CD4-positive, alpha-beta T cell treated with Interleukin-4 for 1 hour (primary cell): ENCODE measurements around the gene SPEG.

Source experiments
- DNase-seq, 2 donors: peaks; one replicate each; pipeline ENCODE4 v3.0.0-alpha.2; 2020 to 2022

SPEG gene

DNA sequence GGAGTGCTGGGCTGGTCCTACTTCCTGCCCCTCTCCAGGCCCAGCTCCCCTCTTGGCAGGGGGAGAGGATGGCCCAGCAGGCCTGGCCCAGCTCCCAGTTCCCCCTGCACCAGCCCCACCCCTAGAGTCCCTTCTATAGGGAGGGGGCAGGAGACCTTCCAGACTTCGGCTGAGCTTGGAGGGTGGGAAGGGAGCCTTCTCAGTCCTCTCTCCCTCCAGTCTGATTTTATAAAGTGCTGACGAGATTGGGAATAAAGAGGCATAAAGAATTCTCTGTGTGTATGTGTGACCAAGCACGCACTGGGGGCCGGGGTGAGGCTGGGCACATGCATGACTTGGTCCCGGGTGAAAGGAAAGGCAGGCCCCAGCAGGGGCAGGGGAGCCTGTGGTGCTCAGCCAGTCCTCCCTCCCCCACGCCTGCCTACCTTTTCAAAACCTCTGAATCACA, 103.9 kb downstream of the SPEG start:
- DNase-seq, result no peak

DNA sequence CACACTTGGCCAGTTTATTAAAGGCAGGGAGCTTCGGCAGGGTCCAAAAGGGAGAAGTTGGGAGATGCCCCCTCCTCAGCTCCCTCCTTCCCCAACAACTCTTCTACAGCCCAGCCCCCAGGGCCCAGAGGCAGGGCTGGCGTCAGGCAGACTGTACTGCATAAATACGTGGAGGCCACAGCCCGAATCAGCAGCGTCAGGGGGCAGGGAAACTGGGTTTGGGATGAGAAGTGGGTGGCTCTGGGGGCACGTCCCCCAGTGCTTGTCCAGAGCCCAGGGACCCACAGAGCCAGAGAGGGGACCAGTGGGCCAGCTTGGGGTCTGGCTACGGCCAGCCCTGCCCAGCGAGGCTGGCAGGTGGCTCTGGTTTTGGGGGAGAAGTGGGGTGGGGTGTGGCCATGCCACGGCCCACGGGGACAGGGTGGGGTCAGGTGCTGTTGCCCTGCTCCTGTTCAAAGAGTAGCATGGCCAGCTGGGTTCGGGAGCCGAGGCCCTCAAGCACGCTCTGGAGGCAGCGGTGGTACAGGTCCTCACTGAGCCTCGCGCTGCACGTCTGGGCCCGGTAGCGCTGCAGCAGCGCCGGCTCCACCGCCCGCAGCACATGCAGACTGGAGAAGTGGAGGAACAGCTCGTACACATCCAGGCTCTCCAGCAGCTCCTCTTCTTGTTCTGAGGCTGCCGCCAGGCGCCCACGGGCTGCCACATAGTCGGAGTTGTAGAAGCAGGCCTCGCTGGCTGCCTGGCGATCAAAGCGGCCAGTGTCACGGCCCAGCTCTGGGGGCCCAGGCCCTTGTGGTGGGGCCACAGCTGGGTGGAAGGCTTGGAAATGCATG, 104.5 kb downstream of the SPEG start:
- no peak for DNase-seq

DNA sequence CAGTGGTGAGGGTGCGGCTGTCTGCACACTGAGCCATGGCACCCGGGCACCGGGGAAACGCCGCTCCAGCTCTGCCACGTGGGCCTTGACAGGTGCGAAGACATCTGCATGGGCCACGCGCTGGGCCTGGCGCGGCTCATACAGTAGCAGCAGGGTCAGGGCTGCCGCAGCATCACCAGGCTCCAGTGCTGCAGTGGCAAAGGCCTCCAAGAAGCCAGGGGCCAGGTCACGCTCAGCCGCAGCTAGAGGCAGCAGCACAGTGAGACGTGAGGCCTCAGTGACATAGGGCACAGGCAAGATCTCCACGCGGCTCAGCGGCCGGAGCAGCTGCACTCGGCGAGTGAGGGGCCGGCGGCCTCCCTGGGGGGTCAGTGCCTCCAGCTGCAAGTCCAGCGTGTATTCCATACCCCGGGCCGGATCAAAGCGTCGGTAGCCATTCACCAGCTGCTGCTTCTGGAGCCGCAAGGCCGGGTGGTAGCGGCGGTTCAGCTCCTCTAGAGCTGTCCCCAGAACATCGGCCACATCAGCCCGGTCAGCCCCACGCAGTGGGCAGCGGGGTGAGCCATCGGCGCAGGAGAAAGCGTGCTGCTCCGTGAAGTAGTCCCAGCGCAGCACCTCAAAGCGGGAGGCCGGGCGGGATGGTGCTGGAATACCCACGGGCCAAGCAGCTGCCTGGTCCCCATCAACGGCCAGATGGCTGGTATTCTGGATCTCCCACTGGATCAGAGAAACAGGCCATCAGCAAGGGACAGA, 105.5 kb downstream of the SPEG start:
- DNase-seq, result no peak

DNA sequence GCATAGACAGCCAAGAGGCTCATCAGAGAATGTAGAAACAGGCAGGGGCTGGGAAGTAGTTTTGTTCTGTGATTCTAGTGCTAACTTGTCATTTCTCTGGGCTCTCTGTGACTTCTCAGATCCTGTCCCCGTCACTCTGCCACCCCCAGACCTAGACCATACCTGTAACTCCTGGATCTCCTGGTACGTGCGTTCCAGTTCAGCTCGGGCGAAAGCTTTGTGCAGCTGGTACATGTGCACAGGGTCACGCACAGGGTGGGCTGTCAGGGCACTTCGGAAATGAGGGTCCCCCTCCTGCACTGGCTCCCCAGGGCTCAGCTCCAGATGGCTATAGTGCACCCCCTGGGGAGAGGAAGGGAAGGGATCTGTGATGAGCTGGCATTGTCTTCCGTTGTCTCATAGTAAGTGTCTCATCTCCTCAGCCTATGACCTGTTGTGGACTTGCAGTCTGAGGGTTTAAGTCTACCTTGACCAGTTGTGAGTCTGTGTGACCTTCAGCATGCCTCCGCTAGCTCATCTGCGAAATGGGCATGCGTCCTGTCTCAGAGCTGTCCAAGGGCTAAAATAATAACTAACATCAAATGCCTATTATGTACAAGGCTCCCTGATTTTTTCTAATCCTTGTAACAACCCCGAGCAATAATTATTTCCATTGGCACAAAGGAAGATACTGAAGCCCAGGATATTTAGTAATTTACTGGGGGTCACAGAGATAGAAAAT, 106.3 kb downstream of the SPEG start:
- DNase-seq, result no peak

DNA sequence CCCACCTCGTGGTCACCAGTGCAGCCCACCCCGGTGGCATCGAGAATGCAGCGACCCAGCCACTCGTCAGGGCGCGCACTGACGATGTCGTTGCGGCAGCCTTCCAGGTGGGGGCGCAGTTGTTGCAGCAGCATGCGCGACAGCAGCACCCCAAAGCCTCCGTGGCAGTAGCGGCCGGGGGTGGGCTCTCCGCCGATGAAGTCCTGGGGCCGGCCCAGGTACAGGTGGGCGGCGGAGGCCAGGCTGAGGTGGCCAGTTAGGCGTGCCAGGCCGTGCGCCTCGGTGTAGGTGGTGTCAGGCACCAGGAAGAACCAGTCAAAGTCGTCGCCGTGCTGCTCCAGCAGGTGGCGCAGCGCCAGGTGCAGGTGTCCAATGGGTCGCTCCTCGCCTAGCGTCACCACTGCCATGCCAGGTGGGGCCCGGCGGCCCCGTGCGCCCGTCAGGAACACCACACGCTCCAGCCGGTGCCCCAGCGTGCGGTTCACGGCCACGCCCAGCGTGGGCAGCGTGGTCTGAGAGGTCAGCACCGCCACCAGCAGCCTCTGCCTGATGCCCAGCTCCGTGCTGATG, 107.1 kb downstream of the SPEG start:
- DNase-seq, result peak; percentile 87 to 91

DNA sequence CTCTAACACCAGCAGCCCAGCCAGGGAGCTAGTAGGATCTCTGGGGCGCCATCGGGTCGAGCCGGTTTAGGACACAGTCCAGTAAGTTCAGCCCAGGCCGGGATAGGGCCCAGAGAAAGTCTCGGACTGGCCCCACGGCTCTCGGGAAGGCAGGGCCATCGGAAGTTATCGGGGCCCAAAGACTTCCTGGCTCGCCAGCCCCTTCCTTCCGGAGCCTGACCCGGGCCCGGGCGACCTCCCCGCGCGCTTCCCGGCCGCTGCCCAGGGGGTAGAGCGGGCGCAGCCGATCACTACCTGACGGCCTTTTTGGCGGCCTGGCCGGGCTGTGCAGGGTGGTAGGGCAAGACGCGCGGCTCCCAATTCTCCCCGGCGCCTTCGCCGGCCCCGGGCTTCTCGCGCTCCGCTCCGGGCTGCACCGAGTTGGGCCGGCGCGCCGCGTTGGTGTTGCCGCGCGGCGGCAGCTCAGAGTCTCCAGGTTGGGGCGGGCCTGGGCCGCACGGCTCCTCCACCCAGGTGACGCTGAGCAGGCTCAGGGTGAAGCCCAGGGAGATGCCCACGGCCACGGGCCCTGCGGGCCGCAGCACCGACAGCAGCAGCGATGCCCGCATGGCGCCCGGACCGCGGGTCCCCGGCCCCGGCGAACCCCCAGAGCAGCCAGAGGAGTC, 108.4 kb downstream of the SPEG start:
- no peak for DNase-seq

DNA sequence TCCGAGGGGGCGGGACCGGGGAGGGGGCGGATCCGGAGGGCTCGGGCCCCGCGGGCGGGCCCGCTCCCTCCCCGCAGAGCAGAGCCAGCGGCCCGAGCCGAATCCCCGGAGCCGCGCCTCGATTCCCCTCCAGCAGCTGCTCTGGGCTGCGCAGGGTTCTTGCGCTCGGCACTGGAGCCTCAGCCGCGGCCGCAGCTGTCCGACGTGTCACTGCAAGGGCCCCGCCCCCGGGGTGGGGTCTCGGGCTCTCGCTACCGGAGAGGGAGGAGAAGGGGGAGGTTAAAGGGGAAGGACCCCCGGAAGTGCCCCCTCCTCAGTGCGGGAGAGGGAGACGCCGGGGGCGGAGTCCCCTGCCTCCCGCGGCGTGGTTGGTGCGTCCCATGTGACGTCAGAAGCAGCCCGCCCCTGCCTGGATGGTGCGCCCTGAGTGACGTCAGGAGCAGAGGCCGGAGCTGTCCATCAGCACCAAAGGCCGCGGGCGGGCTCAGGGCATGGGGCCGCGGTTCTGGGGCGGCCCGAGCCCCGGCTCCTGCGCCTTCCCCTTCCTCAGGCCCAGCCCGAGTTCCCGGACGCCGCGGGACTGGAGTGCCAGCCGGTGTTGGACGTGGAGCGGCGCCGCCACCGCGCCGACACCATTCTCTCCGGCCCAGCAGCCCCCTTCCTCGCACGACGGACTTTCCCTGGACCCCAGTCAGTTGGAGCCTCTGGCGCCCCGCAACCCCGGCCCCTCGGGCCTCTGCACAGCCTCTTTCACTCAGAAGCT, 109.1 kb downstream of the SPEG start, which contains the start of the genes CHPF and TMEM198:
Gene CHPF (minus strand): TSS at position 214 of the 763 bp plus-strand sequence. CDS start 271 bp downstream, outside the sequence.
Gene TMEM198 (plus strand): TSS at position 433 of the 763 bp plus-strand sequence. CDS start 700 bp downstream, outside the sequence.
- peak; percentile 96 for DNase-seq

DNA sequence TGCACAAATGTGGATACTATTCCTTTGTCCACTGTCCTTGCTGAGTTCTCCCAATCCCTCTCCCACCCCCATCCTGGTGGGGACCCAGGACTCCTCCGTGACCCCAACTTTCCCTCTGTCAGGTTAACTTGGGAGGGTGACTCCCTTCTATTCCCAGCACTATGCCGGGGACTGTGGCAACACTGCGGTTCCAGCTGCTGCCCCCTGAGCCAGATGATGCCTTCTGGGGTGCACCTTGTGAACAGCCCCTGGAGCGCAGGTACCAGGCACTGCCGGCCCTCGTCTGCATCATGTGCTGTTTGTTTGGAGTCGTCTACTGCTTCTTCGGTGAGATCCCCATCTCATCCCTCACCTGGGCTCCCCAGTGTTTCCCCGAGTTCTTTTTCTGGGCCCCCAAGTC, 109.9 kb downstream of the SPEG start:
- no peak for DNase-seq

DNA sequence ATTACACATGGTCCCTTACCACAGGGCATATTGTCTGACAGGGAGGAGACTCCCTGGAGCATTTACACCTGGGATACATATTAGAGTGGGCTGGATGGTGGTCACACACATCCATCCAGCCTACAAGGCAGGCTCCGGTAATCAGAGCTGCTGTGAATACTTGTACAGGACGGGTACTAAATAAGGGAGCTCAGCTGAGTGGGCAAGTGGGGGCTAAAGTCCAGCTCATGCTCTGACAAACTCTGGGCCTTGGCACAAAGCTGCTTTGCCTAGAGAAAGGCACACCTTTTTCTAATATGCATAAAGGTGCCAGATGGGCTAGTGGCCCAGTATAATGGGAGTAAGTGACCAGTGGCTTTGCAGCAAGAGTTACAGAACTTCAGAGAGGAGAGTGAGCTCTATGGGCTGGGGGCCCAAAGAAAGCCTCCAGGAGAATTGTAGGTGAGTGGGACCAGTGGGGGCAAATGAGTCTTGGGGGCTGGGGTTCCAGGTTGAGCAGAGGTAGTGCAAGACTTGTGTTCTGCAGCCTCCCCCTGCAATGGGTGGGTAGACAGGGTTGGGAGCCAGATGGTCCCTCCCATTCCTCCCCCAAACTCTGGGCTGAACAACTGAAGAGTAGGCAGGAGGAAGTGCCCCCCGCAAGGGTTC, 110.8 kb downstream of the SPEG start:
- DNase-seq, result no peak

DNA sequence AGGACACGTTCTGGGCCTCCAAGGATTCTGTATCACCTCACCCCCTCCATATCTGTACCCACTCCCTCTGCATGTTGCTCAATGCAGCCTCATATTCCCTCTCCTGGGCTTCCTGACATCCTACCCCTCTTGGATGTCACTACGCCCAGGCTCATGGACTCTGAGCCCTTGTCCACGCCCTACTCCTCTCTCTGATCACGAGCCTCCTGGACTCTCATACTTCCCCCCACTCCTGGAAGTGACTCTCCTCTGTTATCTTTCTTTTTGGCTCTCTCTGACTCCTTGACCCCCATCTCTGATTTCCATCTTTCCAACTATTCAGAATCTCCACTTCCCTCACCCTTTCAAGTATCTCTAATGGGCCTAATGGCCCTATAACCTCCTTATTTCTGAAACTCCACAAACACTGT, 111.3 kb downstream of the SPEG start:
- no peak for DNase-seq

DNA sequence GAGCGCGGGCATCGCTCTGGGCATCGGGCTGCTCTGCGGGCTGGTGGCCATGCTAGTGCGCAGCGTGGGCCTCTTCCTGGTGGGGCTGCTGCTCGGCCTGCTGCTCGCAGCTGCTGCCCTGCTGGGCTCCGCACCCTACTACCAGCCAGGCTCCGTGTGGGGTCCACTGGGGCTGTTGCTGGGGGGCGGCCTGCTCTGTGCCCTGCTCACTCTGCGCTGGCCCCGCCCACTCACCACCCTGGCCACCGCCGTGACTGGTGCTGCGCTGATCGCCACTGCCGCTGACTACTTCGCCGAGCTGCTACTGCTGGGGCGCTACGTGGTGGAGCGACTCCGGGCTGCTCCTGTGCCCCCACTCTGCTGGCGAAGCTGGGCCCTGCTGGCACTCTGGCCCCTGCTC, 113.0 kb downstream of the SPEG start:
- DNase-seq, result no peak
